ENCODE data around the gene ZNF143.

ZNF143 gene

GRCh38 chr11:9576701-9577381 is 116.0 kb downstream of the ZNF143 start:
- no peak for FAIRE-seq

- no peak for FAIRE-seq
Measured at GRCh38 chr11:9577556-9577955, 116.7 kb downstream of the ZNF143 start.

All from islet of Langerhans (tissue), 1 donor.